ENCODE data around the gene HMGCR.

DNA sequence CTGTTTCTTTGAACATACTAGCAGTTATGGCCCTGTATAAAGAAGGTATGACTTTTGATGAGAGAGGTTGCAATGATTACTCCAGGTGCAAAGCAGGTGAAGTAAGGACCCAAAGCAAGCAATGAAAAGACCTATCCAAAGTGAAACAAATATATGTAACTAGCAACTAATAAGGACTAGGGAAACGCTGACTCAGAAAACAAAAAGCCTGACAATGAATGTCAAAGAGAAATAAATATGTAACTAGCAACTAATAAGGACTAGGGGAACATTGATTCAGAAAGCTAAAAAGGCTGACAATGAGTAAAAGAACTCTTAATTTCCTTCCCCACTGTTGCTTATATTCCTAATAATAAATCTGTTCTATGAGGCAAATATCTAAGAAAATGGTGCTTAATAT is 43.1 kb downstream of the HMGCR start:
- TF ChIP-seq ZNF274 (IDR thresholded peaks at IDR 0.05; ENCODE audit: low read depth, low read length) (no peak), ZFX (IDR thresholded peaks at IDR 0.05) (no peak)
- TF ChIP-seq, protein P1, sequence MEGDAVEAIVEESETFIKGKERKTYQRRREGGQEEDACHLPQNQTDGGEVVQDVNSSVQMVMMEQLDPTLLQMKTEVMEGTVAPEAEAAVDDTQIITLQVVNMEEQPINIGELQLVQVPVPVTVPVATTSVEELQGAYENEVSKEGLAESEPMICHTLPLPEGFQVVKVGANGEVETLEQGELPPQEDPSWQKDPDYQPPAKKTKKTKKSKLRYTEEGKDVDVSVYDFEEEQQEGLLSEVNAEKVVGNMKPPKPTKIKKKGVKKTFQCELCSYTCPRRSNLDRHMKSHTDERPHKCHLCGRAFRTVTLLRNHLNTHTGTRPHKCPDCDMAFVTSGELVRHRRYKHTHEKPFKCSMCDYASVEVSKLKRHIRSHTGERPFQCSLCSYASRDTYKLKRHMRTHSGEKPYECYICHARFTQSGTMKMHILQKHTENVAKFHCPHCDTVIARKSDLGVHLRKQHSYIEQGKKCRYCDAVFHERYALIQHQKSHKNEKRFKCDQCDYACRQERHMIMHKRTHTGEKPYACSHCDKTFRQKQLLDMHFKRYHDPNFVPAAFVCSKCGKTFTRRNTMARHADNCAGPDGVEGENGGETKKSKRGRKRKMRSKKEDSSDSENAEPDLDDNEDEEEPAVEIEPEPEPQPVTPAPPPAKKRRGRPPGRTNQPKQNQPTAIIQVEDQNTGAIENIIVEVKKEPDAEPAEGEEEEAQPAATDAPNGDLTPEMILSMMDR (IDR thresholded peaks at IDR 0.05 in 2 of 3, conservative IDR thresholded peaks at IDR 0.05 in 1 of 3; ENCODE audit: borderline replicate concordance in 1 of 3, insufficient read depth in 1 of 3, low read depth in 2 of 3, low read length in 2 of 3), result no peak
- TF ChIP-seq, protein P2, sequence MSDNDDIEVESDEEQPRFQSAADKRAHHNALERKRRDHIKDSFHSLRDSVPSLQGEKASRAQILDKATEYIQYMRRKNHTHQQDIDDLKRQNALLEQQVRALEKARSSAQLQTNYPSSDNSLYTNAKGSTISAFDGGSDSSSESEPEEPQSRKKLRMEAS (IDR thresholded peaks at IDR 0.05), result no peak
- TF ChIP-seq, protein P3, sequence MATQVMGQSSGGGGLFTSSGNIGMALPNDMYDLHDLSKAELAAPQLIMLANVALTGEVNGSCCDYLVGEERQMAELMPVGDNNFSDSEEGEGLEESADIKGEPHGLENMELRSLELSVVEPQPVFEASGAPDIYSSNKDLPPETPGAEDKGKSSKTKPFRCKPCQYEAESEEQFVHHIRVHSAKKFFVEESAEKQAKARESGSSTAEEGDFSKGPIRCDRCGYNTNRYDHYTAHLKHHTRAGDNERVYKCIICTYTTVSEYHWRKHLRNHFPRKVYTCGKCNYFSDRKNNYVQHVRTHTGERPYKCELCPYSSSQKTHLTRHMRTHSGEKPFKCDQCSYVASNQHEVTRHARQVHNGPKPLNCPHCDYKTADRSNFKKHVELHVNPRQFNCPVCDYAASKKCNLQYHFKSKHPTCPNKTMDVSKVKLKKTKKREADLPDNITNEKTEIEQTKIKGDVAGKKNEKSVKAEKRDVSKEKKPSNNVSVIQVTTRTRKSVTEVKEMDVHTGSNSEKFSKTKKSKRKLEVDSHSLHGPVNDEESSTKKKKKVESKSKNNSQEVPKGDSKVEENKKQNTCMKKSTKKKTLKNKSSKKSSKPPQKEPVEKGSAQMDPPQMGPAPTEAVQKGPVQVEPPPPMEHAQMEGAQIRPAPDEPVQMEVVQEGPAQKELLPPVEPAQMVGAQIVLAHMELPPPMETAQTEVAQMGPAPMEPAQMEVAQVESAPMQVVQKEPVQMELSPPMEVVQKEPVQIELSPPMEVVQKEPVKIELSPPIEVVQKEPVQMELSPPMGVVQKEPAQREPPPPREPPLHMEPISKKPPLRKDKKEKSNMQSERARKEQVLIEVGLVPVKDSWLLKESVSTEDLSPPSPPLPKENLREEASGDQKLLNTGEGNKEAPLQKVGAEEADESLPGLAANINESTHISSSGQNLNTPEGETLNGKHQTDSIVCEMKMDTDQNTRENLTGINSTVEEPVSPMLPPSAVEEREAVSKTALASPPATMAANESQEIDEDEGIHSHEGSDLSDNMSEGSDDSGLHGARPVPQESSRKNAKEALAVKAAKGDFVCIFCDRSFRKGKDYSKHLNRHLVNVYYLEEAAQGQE (IDR thresholded peaks at IDR 0.05; ENCODE audit: low read depth), result no peak
